SKM-1 (cell line): ENCODE results near the gene RBM38.
"Not testable (repeated sequence)": the region's sequence is repeated elsewhere in the genome, so short reads cannot be mapped to it uniquely, and the experiment has no call there.

Experiments
- DNase-seq: peaks from one replicate; lab custom pipeline; 2025; ENCODE audit not compliant: unreplicated experiment; lab: John Stamatoyannopoulos, UW

RBM38 gene

DNA sequence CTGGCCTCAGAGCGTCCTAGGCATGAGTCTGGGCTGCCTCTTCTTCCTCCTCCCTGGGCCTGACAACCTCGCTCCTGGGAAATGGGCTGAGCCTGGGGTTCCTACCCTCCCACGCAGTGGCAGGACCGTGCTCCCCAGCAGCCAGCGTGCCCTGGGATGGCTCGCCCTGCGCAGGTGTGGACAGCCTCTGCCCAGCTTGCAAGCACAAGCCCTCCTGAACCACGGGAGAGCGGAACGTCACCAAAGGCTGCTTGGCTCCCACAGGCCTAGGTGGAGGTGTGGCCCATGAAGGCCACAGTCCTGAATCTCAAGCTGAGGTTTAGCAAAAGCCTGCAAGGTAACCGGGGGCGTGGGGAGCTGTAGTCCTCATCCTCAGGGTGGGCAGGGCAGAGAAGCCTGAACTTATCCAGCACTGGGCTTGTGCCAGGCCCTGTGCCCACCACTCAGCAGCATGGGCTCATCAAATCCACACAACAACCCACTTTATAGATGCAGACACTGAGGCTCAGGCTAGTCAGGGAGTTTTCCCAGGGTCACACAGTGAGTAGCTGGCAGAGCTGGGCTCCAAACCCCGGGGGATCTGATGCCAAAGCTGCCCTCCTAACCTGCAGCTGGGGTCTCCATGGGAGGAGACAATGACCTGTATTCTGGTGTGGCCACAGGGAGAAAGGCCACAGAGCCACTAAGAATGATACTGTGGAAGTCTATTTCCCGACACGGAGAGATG lies 25.3 kb downstream of the RBM38 start:
- no peak for DNase-seq

DNA sequence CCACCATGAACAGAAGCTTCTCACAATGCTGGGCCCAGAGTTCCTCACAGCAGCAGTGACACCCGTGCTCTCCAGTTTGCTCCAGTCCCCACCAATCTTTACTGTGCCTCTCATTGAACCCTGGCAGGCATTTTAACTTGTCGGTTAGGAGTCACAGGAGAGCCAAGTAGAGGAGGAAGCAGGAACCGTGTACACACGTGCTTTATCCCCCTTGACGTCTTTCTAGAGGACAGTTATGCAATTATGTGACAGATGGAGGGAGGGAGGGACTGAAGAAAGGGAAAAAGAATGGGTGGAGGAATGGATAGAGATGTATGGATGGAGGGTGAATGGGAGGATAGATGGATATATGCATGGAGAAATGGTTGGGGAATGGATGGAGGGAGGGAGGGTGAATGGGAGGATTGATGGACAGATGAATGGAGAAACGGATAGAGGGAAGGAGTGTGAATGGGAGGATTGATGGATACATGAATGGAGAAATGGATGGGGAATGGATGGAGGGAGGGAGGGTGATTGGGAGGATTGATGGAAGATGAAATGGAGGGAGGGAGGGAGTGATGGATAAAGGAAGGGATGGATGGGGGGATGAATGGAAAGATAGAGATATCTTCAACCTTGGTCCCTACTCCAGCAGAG lies 26.0 kb downstream of the RBM38 start:
- no peak for DNase-seq

DNA sequence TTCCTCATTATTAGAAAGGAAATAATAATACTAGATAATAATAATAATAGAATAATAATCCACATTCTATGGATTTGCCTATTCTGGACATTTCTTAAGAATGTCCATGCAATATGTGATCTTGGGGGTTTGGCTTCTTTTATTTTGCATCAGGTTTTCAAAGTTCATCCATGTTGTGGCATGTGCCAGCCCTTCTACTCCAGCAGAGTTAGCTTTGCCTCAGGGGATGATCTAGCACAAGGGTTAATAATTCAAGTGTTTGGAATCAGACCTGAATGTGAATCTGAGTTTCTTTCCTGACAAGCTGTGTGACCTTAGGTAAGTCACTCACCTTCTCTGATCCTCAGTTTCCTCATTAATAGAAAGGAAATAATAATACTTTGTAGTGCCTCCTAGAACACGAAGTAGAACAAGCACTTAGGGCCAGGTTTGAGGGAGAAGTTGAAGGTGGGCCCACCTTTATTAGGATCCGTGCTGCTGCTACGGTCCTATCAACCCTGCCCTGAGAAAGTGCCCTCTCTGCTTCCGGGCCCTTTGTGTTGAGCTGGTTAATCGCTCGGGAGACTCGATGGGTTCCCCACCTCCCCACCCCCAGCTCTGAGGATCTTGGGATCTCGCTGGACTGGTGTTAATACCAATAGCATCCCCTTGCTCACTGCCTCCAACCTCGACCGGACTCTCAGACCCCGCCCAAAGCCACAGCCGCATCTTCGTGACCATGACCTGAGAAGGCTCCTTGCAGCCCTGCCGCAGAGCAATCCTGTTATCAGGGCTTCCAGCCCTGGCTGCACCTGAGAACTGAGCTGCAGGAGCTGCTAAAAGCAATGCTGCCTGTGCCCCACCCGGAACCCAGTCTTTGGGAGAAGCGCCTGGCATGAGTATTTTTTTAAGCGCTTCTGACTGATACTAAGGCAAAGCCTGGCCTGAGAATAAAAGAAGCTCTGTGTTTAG lies 26.9 kb downstream of the RBM38 start:
- no peak for DNase-seq

DNA sequence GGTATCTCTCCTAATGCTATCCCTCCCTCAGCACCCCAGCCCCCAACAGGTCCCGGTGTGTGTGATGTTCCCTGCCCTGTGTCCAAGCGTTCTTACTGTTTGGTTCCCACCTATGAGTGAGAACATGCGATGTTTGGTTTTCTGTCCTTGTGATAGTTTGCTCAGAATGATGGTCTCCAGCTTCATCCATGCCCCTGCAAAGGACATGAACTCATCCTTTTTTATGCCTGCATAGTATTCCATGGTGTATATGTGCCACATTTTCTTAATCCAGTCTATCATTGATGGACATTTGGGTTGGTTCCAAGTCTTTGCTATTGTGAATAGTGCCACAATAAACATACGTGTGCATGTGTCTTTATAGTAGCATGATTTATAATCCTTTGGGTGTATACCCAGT lies 28.3 kb downstream of the RBM38 start:
- not testable (repeated sequence) for DNase-seq

DNA sequence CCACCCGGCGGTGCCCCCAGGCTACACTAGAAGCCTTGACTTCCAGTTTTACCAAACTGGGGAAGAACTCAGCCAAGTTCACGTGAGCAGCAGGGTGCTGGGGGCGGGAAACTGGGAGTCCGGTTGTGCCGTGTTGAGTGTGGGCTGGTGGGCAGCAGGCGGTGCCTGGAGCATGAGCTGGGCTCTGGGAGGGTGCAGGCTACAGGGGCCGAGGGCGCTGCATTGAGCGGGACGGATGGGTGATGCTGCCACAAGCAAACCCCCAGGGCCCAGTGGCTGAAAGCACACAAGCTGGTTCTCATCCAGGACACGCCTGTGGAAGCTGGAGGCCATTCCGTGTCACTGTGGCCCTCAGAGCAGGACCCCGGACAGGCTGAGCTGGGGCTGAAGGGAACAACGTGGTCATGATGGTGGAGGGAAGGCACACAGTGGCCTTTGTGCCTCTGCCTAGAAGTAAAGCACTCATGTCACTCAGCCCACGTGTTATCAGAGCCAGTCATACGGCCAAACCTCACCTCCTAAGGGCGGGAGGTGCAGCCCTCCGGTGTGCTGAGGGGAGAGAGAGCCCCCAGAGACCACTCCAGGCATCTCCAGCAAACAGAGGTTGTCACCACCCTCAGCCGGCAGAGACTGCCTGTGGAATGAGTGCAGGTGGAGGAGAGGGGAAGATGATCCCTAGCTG lies 29.5 kb downstream of the RBM38 start:
- no peak for DNase-seq

DNA sequence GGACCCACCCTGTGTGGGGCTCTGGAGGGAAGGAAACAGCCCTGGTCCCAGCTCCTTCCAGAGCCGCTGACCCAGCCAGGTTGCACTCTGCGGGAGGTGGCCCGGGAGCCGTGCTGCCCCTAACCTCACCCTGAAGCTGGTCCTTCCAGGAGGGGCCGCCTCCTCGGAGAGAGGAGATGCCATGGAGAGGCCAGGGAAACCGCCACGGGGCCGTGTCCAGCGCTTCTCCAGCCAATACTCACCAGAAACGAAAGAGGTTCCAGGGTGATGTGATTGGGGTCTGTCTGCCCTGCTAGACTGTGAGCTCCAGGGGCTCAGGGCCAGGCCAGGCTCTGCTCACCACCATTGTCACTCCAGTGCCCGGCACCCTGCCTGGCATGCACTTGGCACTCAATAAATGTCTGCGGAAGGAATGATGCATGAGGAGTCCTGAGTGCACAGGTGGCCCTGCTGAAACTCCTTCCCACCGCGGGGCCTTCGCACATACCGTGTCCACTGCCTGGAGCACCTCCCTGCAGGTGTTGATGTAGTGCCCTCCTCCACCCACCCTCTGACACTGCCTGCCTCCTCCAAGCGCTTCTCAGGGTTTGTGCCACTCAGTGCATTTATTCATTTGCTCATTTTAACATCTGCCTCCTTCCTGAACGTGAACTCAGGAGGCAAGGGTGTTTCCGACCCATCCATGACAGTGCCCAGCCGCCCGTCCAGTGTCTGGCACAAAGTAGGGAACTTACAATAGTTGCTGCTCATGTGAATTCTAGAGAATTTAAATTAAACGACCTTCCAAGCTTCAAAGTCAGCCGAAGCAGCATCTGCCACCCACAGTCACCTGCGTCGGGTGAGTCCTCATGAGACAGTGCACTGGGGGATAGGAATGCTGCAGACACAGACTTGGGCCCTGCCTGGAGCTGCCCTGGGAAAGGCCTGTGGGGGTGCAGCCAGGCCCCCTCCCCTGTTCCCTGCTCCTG lies 30.3 kb downstream of the RBM38 start:
- DNase-seq, result no peak

DNA sequence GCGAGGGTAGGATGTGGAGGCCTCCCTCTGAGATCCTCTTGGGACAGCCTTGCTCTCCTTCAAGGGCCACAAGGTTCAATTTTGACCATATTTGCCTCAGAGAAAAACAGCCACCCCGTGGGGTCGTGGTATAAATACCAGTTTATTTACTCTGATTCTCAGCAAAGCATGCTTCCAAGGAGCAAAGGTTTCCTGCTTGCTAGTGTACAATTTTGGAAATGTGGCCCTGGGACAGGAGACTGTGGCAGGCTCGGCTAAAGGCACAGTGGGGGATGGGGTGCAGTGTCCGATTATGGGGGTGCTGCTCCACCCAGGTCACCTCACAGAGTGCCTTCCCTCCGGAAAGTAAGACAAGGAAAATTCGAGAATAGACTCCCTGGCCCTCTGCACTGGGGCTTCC lies 31.1 kb downstream of the RBM38 start:
- no peak for DNase-seq

DNA sequence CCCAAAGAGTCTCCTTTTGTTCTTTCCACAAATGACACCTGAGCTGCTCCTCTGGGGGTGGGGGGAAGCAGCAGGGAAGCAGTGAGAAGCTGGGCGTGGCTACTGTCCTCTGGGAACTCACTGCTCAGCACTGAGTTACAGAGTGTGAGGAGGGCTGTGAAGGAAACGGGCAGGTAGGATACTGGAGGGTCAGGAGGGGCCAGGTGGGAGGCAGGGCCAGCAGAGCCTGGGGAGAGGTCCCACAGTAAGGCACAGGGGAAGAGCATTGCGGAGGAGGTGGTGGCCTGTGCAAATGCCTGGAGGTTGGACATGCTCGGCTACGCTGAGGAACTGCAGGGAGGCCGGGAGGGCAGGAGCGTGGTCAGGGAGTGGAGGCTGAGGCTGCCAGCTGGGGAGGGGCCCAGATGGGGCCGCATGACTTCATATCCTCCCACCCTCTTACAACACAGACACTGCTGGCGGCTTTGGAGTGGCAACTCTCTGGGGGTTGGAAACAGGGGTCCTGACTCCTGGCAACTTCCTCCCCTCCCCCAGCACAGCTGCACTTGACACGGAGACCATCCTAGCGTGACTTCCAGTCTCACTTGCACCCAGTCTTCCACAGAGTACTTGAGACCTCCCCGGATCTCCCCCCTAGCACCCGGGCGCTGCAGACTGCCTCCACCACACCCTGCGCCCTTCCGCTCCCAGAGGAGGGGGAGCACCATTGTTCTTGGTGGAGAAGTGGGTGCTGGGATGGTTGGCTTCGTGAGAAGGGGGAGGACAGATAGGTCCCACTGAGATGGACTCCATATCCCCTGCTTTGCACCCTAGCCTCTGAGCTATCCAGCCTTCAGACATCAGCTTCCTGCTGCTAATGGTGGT lies 34.2 kb downstream of the RBM38 start:
- peak; percentile 81 for DNase-seq

DNA sequence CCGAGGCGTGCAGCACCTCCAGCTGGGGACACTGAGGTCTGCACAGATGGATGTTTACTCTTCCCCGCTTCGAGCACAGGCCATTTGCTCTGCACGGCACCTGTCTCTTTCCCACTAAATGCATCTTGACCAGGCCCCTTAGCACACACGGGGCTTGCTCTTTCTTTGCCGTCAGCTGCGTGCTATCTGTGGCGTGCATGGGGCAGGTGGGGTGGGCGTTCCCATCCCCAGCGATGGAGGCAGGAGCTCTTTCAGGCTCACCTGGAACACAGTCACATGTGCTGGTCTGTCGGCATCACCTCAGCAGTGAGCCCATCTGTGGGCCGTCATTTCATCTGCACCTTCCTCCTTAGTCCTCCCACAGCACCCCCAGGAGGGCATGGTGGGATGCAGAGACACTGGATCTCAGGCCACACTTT lies 35.1 kb downstream of the RBM38 start:
- DNase-seq, result no peak

DNA sequence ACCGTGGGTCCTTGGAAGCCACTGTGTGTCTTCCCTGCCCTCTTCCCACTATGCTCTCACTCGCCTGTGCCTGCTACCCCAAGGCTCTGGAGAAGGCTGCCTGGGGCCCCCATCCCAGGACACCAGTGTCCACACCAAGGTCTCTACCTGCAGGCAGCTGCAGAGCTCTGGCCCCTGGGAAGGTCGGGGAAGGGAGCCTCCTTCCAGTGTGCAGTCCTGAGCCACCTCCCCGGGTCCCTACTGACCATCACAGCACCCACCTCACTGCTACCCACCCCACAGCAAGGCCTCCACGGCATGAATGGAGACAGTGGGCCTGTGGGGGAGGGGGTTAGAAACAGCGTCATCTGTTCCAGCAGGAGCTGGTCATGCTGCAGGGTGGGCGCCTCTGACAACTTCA lies 35.6 kb downstream of the RBM38 start:
- DNase-seq, result no peak

DNA sequence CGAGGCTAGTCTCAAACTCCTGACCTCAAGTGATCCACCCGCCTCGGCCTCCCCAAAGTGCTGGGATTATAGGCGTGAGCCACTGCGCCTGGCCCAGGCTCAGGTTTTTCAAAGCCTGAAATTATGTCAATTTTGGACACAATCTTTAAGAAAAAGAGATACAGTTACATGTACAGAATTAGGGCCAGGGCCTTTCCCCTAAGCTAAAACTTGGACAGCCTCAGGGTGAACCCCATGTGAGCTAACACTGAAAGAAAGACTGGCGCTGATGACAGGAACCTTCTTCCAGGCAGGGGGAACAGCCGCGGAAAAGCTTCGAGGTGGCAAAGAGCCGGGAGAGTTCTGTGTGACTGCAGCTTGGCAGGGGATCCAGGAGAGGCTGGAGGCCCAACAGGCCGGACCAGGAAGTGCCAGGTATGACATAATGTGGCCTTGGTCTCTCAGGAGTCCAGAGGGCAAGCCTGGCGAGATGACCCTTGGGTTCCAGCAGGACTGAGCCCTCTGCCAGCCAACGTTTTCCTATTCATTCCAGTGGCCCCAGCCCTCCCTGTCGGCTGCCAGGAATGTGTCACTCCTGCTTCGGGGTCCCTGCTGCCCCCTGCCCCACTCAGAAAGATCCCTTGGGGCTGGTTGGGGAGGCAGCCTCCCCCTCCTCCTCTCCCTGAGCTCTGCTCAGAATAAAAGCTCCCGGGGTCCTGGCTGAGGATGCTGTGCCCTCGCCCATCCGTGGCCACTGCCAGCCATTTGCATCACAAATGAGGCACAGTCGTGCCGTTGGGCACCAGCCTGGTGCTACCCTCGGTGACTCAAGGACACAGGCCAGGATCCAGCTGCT lies 37.3 kb downstream of the RBM38 start:
- DNase-seq, result no peak

DNA sequence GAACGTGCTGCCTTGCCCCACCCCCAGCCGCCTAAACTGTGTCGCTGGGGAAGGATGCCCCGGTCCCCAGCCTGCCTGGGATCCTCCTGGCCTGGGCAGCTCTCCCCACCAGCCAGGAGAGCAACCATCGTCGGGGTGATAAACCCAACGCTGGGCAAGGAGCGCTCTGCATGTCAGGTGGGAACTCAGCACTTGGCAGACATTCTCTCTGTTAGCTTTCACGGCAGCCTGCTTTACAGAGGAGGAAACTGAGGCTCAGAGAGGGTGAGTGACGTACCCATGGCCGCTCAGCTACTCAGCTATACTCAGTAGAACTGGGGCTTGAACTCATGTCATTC lies 37.9 kb downstream of the RBM38 start:
- no peak for DNase-seq

DNA sequence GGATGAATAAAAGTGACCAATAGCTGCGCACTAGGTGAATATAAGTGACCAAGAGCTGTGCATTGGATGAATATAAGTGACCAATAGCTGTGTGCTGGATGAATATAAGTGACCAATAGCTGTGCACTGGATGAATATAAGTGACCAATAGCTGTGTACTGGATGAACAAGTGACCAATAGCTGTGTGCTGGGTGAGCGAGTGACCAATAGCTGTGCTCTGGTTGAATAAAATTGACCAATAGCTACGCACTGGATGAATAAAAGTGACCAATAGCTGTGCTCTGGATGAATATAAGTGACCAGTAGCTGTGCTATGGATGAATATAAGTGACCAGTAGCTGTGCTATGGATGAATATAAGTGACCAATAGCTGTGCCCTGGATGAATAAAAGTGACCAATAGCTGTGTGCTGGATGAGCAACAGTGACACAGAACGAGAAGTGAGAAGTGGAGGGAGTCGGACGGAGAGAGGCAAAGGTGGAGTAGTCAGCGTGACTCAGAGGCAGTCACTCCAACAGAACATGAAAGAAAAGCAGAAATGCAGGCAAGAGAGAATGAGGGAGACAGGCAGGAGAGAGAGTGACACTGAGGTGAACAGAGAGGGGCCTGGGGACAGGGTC lies 38.5 kb downstream of the RBM38 start:
- DNase-seq, result peak; percentile 85

DNA sequence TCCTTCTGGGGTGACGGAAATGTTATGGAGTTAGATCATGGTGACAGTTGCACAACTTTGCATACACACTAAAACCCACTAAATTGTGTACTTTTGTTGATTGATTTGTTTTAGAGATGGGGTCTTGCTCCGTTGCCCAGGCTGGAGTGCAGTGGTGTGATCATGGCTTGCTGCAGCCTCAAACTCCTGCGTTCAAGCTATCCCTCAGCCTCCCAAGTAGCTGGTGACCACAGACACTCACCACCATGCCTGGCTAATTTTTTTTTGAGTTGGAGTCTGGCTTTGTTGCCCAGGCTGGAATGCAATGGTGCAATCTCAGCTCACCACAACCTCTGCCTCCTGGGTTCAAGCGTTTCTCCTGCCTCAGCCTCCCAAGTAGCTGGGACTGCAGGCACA lies 39.0 kb downstream of the RBM38 start:
- DNase-seq, result not testable (repeated sequence)

DNA sequence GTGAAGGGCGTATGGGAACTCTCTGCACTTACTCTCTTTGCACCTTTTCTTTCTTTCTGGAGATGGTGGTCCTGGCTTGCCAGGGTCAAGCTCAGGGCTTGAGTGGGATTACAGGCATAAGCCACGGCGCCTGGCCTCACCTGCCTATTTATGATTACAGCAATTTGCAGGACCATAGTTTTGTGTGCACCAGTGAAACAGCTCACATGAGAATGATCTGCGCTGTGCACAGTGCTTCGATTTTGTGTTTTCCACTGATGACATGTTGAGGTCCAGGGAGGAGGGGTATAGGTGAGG lies 40.3 kb downstream of the RBM38 start:
- no peak for DNase-seq

DNA sequence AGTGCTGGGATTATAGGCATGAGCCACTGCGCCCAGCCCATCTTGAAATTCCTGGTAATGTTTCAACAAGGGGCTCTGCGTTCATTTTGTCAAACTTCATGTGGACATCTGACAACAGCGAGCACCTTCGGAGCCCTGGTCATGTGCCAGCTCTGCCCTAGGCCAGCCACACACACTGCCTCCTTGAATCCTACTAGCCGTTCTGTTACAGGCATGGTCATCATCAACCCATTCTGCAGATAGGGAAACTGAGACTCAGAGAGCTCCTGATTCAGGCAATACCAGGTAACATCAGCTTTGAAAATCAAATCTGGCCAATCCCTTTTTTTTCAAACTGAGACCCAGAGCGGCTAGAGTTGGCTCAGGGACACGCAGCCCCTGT lies 41.3 kb downstream of the RBM38 start:
- no peak for DNase-seq

DNA sequence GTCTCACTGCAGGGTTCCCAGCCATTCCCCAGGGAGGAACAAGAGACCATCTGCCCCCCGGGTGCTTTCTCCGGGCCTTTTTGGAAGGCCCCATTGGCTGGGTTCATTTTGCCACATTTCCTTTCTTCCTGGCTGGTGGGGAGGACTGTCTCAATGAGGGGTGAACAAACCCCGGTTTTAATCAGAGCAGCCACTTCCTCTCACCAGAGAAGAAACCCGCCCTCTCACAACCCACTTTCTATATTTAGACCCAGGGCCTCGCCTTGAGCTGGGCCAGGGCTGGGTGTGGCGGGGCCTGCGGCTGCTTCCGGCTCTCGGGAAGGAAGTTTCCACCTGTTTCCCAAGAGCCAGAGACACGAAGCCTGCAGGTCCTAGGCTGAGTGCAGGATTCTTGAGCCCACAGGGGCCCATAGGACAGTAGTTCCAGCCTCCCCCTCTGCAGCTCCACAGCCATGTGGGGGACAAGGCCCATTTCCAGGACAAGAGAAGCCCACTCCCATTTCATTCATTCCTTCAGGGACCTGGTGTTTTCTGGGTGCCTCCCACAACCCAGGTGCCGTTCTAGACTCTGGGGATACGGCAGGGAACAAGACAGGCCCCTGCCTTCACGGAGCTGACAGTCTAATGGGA lies 41.8 kb downstream of the RBM38 start:
- DNase-seq, result peak; percentile 90
